ENCODE data around the gene SCN8A. TPM values are rescaled to one million over a fixed set of nuclear protein-coding genes. Genes with fewer than 3 reads are reported as not detected.

SCN8A gene
- total RNA-seq, 2 experiments from 2014 or later, result 1.4 to 1.6 TPM

GRCh38 chr12:51693569-51693968 lies 102.5 kb downstream of the SCN8A start:
- ChIA-PET POLR2A (no interaction called here), CTCF (interaction anchor here (1.3 kb wide), 1 partner anchor 130 kb away, joined by 3 read pairs; no protein-coding TSS in a partner anchor)
- Mint-ChIP-seq H3K4me3 (no peak overlapping the region), H3K9me3 (ENCODE audit: insufficient read depth) (no peaks in the 10 kb centered on the region), H3K27me3 (ENCODE audit: low read depth) (no peaks in the 10 kb centered on the region), H3K4me1 (ENCODE audit: low read depth) (no peaks in the 10 kb centered on the region), H3K36me3 (ENCODE audit: low read depth) (no peaks in the 10 kb centered on the region), H3K27ac (no peak overlapping the region)
- ATAC-seq (no peak), DNase-seq (no peak)

GRCh38 chr12:51694146-51694545 lies 103.1 kb downstream of the SCN8A start:
- Mint-ChIP-seq H3K4me3 (no peak overlapping the region), H3K27ac (no peak overlapping the region), H3K9me3 (ENCODE audit: insufficient read depth) (no peaks in the 10 kb centered on the region), H3K27me3 (ENCODE audit: low read depth) (no peaks in the 10 kb centered on the region), H3K36me3 (ENCODE audit: low read depth) (no peaks in the 10 kb centered on the region), H3K4me1 (ENCODE audit: low read depth) (no peaks in the 10 kb centered on the region)
- CTCF ChIA-PET, result interaction anchor here (0.9 to 1.6 kb wide), 3 partner anchors 14 to 130 kb away, joined by 3 read pairs; no protein-coding TSS in a partner anchor
- POLR2A ChIA-PET, result no interaction called here
- ATAC-seq, result no peak
- DNase-seq, result no peak

- POLR2A ChIA-PET, result interaction anchor here (0.6 kb wide), 1 partner anchor 260 kb away, joined by 3 read pairs; no protein-coding TSS in a partner anchor
- H3K27me3 Mint-ChIP-seq (ENCODE audit: low read depth), result no peaks in the 10 kb centered on the region
- CTCF ChIA-PET, result interaction anchor here (1.6 kb wide), 1 partner anchor 18 kb away, joined by 3 read pairs; no protein-coding TSS in a partner anchor
- no peaks in the 10 kb centered on the region for H3K36me3 Mint-ChIP-seq (ENCODE audit: low read depth)
- H3K9me3 Mint-ChIP-seq (ENCODE audit: insufficient read depth), result no peaks in the 10 kb centered on the region
- no peak overlapping the region for H3K4me3 Mint-ChIP-seq
- H3K4me1 Mint-ChIP-seq (ENCODE audit: low read depth), result no peaks in the 10 kb centered on the region
- DNase-seq, result no peak
- H3K27ac Mint-ChIP-seq, result no peak overlapping the region
- no peak for ATAC-seq
Measured at GRCh38 chr12:51695241-51696010, 104.4 kb downstream of the SCN8A start.

- ATAC-seq (no peak), DNase-seq (no peak)
- Mint-ChIP-seq H3K4me3 (no peak overlapping the region), H3K4me1 (ENCODE audit: low read depth) (no peaks in the 10 kb centered on the region), H3K27me3 (ENCODE audit: low read depth) (no peaks in the 10 kb centered on the region), H3K27ac (no peak overlapping the region), H3K36me3 (ENCODE audit: low read depth) (no peaks in the 10 kb centered on the region), H3K9me3 (ENCODE audit: insufficient read depth) (no peaks in the 10 kb centered on the region)
- ChIA-PET POLR2A (no interaction called here), CTCF (no interaction called here)
Measured at GRCh38 chr12:51699219-51699618, 108.2 kb downstream of the SCN8A start.

- H3K4me1 Mint-ChIP-seq (ENCODE audit: low read depth), result no peaks in the 10 kb centered on the region
- no peak overlapping the region for H3K4me3 Mint-ChIP-seq
- no peaks in the 10 kb centered on the region for H3K9me3 Mint-ChIP-seq (ENCODE audit: insufficient read depth)
- POLR2A ChIA-PET, result no interaction called here
- H3K27me3 Mint-ChIP-seq (ENCODE audit: low read depth), result no peaks in the 10 kb centered on the region
- H3K36me3 Mint-ChIP-seq (ENCODE audit: low read depth), result no peaks in the 10 kb centered on the region
- no peak overlapping the region for H3K27ac Mint-ChIP-seq
- no peak for ATAC-seq
- no peak for DNase-seq
- CTCF ChIA-PET, result no interaction called here
Measured at GRCh38 chr12:51700887-51701286, 109.9 kb downstream of the SCN8A start.

GRCh38 chr12:51702587-51702986 lies 111.6 kb downstream of the SCN8A start:
- DNase-seq, result no peak
- ATAC-seq, result no peak
- Mint-ChIP-seq H3K4me1 (ENCODE audit: low read depth) (no peaks in the 10 kb centered on the region), H3K27me3 (ENCODE audit: low read depth) (no peaks in the 10 kb centered on the region), H3K4me3 (no peak overlapping the region), H3K36me3 (ENCODE audit: low read depth) (no peaks in the 10 kb centered on the region), H3K27ac (no peak overlapping the region), H3K9me3 (ENCODE audit: insufficient read depth) (no peaks in the 10 kb centered on the region)
- CTCF ChIA-PET, result interaction anchor here (0.8 kb wide), 1 partner anchor 21 kb away, joined by 3 read pairs; no protein-coding TSS in a partner anchor
- POLR2A ChIA-PET, result no interaction called here

- Mint-ChIP-seq H3K27ac (no peak overlapping the region), H3K4me1 (ENCODE audit: low read depth) (no peaks in the 10 kb centered on the region), H3K4me3 (no peak overlapping the region), H3K36me3 (ENCODE audit: low read depth) (no peaks in the 10 kb centered on the region), H3K9me3 (ENCODE audit: insufficient read depth) (no peaks in the 10 kb centered on the region), H3K27me3 (ENCODE audit: low read depth) (no peaks in the 10 kb centered on the region)
- CTCF ChIA-PET, result no interaction called here
- POLR2A ChIA-PET, result no interaction called here
- ATAC-seq (no peak), DNase-seq (no peak)
Measured at GRCh38 chr12:51705450-51705849, 114.4 kb downstream of the SCN8A start.

- no peaks in the 10 kb centered on the region for H3K4me1 Mint-ChIP-seq (ENCODE audit: low read depth)
- ATAC-seq, result no peak
- no peaks in the 10 kb centered on the region for H3K36me3 Mint-ChIP-seq (ENCODE audit: low read depth)
- no peaks in the 10 kb centered on the region for H3K27me3 Mint-ChIP-seq (ENCODE audit: low read depth)
- H3K4me3 Mint-ChIP-seq, result no peak overlapping the region
- ChIA-PET POLR2A (no interaction called here), CTCF (no interaction called here)
- no peak overlapping the region for H3K27ac Mint-ChIP-seq
- DNase-seq, result no peak
- H3K9me3 Mint-ChIP-seq (ENCODE audit: insufficient read depth), result no peaks in the 10 kb centered on the region
Measured at GRCh38 chr12:51706206-51706605, 115.2 kb downstream of the SCN8A start.

GRCh38 chr12:51714666-51715065 lies 123.6 kb downstream of the SCN8A start:
- CTCF ChIA-PET, result no interaction called here
- DNase-seq (no peak), ATAC-seq (no peak)
- POLR2A ChIA-PET, result no interaction called here
- H3K9me3 Mint-ChIP-seq (ENCODE audit: insufficient read depth), result no peaks in the 10 kb centered on the region
- no peak overlapping the region for H3K27ac Mint-ChIP-seq
- H3K4me3 Mint-ChIP-seq, result no peak overlapping the region
- H3K36me3 Mint-ChIP-seq (ENCODE audit: low read depth), result no peaks in the 10 kb centered on the region
- no peaks in the 10 kb centered on the region for H3K4me1 Mint-ChIP-seq (ENCODE audit: low read depth)
- H3K27me3 Mint-ChIP-seq (ENCODE audit: low read depth), result peaks cover 10% of the 10 kb centered on the region

- peaks cover 10% of the 10 kb centered on the region for H3K4me1 Mint-ChIP-seq (ENCODE audit: low read depth)
- CTCF ChIA-PET, result no interaction called here
- POLR2A ChIA-PET, result no interaction called here
- peaks cover 22% of the 10 kb centered on the region for H3K27me3 Mint-ChIP-seq (ENCODE audit: low read depth)
- DNase-seq (no peak), ATAC-seq (no peak)
- H3K36me3 Mint-ChIP-seq (ENCODE audit: low read depth), result no peaks in the 10 kb centered on the region
- H3K9me3 Mint-ChIP-seq (ENCODE audit: insufficient read depth), result no peaks in the 10 kb centered on the region
- no peak overlapping the region for H3K27ac Mint-ChIP-seq
- no peak overlapping the region for H3K4me3 Mint-ChIP-seq
Measured at GRCh38 chr12:51717326-51717925, 126.4 kb downstream of the SCN8A start.

GRCh38 chr12:51721282-51721940 lies 130.4 kb downstream of the SCN8A start:
- no peaks in the 10 kb centered on the region for H3K9me3 Mint-ChIP-seq (ENCODE audit: insufficient read depth)
- POLR2A ChIA-PET, result no interaction called here
- peaks cover 30% of the 10 kb centered on the region for H3K27me3 Mint-ChIP-seq (ENCODE audit: low read depth)
- CTCF ChIA-PET, result no interaction called here
- ATAC-seq (peak; percentile 98), DNase-seq (peak; percentile 62)
- H3K27ac Mint-ChIP-seq, result no peak overlapping the region
- H3K4me1 Mint-ChIP-seq (ENCODE audit: low read depth), result peaks cover 10% of the 10 kb centered on the region
- peak overlapping the region; percentile 45 for H3K4me3 Mint-ChIP-seq
- no peaks in the 10 kb centered on the region for H3K36me3 Mint-ChIP-seq (ENCODE audit: low read depth)

- H3K27me3 Mint-ChIP-seq (ENCODE audit: low read depth), result peaks cover 30% of the 10 kb centered on the region
- H3K4me1 Mint-ChIP-seq (ENCODE audit: low read depth), result peaks cover 10% of the 10 kb centered on the region
- ATAC-seq (no peak), DNase-seq (no peak)
- H3K27ac Mint-ChIP-seq, result no peak overlapping the region
- no peak overlapping the region for H3K4me3 Mint-ChIP-seq
- POLR2A ChIA-PET, result no interaction called here
- H3K9me3 Mint-ChIP-seq (ENCODE audit: insufficient read depth), result no peaks in the 10 kb centered on the region
- CTCF ChIA-PET, result no interaction called here
- H3K36me3 Mint-ChIP-seq (ENCODE audit: low read depth), result no peaks in the 10 kb centered on the region
Measured at GRCh38 chr12:51722431-51722830, 131.4 kb downstream of the SCN8A start.
